Stromal cell of bone marrow (primary cell): Measurements from ENCODE around the gene TMEM92.

Source experiments
- DNase-seq: peaks from one replicate; pipeline ENCODE4 v3.0.0-alpha.2; 2012; ENCODE audit warnings: low read depth

Gene TMEM92

GRCh38 chr17:50274142-50274896 is at the start of gene TMEM92:
Gene TMEM92, plus strand, starts transcription at chr17:50274466. Its CDS starts 36 bp downstream, at chr17:50274502.
- no peak for DNase-seq

DNA sequence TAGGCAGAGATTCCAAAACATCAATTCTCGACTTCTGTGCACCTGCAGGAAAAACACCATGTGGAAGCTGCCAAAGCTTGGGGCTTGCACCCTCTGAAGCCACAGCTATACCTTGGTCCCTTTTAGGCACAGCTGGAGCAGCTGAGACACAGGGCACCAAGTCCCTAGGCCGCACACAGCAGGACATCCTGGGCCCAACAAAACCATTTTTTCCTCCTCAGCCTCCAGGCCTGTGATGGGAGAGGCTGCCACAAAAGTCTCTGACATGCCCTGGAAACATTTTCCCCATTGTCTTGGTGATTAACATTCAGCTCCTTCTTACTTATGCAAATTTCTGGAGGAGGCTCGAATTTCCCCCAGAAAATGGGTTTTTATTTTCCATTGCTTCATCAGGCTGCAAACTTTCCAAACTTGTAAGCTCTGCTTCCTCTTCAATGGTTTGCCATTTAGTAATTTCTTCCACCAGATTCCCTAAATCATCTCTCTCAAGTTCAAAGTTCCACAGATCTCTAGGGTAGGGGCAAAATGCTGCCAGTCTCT is 48.5 kb upstream of the TMEM92 start:
- no peak for DNase-seq

- DNase-seq: no peak
Measured at GRCh38 chr17:50234581-50234980, 39.7 kb upstream of the TMEM92 start.

GRCh38 chr17:50237901-50238300 is 36.4 kb upstream of the TMEM92 start:
- DNase-seq: no peak

DNA sequence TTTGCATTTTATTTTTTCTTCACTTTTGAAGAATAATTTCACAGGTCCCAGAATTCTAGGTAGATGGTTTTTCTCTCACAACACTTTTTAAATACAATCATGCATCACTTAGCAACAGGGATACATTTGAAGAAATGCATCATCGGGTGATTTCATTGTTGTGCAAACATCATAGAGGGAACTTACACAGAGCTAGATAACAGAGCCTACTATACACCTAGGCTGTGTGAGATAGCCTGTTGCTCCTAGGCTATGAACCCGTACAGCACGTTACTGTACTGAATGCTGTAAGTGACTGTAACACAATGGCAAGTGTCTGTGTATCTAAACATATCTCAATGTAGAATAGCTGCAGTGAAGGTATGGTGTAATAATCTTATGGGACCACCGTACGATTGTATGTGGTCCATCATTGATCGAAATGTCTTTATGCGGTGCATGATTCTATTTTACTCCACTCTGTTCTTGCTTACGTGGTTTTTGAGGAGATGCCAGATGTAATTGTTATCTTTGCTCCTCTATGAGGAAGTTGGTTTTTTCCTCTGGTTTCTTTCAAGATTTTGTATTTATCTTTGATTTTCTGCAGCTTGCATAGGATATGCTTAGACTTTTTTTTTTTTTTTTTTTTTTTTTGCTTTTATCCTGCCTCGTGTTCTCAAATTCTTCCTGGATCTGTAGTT is 35.5 kb upstream of the TMEM92 start:
- no peak for DNase-seq

GRCh38 chr17:50239937-50240336 is 34.3 kb upstream of the TMEM92 start:
- DNase-seq: no peak

DNA sequence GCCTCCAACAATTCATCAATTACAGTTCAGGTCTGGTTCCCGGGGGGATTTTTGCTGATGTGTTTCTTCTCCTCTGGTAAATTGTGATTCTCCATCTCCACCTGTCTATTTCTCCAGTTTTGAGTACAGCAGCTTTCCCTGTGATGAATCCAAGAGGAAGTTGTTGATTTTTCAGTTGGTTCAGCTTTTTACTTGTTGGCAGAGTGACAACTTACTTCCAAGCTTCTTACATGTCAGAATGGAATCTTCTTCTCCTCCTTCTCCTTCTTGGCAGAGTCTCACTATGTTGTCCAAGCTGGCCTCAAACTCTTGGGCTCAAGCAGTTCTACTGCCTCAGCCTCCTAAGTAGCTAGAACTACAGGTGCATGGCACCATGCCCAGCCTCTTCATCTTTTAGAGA is 33.4 kb upstream of the TMEM92 start:
- DNase-seq: no peak

DNA sequence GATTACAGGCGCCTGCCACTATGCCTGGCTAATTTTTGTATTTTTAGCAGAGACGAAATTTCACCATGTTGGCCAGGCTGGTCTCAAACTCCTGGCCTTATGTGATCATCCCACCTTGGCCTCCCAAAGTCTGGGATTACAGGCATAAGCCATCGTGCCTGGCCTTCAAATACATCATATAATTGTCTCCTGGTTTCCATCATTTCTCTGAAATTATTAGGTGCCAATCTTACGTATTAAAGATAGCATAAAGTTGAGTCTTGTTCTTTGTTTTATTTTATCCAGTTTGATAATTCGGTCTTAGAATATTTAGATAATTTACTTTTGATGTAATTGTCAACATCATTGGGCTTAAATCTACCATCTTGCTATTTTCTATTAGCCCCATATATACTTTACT is 32.8 kb upstream of the TMEM92 start:
- DNase-seq: no peak

- DNase-seq: no peak
Measured at GRCh38 chr17:50244771-50245170, 29.5 kb upstream of the TMEM92 start.

GRCh38 chr17:50248255-50248654 is 26.0 kb upstream of the TMEM92 start:
- DNase-seq: no peak

- DNase-seq: no peak
Measured at GRCh38 chr17:50252781-50253180, 21.5 kb upstream of the TMEM92 start.

DNA sequence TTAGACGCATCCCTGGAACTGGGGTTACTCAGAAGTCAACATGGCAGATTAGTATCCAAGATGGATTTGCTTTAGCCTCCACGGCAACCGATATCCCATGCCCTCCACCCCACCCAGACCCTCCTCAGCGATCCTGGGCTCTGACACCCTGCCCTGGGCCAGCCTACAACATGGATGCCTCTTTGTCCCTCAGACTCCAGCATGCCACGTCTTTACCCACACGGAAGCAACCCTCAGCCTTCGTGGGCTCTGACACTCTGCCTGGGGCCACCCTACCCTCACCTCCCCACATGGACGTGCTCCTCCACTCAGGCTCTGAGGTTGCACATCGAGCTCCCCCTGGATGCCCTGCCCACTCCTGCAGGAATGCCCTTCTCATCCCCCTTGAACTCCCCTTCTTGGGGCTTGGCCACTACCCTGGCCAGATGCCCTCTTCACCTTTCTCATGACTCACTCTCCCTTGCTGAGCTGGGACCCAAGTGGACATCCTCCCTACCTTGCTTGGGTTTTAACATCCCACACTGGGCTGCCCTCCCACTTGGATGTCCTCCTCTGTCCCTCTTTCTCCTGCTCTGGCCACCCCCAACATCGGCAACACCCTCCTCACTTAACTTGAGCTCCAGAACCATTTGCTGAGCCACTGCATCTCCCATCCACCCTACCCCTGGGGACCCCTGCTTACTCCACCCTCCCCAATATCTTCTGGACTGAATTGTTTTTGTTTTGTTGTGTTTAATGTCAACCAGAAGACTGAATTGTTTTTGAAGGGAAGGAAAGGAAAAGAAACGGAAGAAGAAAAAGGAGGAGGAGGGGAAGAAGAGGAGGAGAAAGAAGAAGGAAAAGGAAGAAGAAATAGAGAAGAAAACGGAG is 18.3 kb upstream of the TMEM92 start:
- no peak for DNase-seq

DNA sequence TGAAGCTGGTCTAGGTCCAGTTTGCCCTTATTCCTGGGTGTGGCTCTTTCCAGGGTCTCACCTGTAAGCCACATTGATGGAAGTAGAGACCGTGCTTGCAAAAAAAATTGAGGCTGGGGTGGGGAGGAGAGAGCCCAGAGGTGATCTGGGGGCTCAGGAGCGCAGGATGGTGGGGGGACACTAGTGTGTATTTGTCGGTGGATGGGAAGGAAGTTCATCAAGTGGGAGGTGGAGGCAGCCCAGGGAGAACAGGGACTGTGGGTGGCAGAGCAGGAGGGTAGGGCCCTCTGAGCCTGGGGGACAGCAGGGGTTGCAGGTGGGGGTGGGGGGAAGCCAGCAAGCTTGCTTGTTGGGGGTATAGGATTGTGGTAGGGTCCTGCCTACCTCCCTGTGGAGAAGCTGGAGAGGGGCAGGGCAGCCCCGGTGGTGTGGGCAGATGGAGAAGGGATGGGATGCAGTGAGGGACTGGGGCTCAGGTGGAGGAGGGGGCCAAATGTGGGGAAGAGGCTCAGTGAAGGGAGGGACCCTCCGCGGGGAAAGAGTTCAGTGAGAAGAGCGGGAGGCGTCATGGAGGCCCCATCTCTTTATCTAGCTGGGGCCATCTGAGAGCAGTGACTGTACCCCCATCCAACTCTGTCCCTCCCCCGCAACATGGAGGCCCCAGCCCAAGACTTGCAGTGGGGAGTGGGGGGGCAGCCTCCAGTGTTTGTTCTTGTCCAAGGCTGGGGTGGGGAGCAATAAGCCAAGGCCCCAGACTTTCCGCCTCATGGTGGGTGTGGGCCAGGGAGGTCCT is 17.2 kb upstream of the TMEM92 start:
- DNase-seq: no peak

- no peak for DNase-seq
Measured at GRCh38 chr17:50257676-50258224, 16.5 kb upstream of the TMEM92 start.

DNA sequence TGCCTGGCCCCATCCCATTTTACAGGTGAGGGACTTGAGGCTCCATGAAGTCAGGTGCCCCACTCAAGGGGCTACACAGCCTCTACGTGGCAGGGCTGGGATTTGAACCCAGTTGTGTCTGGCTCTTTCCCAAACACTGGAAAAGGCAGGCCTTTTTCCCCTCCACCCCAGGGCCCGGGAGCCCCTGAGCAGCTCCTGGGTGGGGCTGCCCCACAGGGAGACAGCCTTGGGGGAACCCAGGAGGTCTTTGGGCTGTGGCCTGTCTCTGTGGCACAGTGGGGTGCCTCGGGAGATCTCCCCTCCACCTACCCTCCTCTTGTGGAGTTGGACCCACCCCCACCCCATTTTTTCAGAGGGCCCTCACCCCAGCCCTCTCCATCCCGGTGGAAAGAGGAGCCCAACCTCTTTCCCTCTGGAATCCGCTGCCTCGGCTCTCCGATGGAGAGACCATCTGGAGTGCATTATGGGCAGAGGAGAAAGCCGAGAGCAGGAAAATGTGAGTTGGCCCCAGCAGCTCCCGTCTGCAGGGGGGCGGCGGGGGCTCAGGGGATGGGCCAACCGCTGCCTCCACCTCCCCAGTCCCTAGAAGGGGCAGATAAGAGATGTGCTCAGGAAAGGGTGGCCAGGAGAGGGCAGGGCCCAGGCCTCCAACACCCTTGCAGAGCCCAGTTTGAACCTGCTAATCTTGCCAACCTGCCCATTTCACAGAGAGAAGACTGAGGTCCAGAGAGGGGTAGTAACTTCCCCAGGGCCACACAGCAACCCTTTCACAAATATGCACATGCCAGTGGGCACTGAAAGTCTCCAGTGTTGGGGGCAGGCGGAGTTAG is 15.4 kb upstream of the TMEM92 start:
- peak; percentile 65 for DNase-seq

GRCh38 chr17:50259477-50260324 is 14.6 kb upstream of the TMEM92 start:
- no peak for DNase-seq

DNA sequence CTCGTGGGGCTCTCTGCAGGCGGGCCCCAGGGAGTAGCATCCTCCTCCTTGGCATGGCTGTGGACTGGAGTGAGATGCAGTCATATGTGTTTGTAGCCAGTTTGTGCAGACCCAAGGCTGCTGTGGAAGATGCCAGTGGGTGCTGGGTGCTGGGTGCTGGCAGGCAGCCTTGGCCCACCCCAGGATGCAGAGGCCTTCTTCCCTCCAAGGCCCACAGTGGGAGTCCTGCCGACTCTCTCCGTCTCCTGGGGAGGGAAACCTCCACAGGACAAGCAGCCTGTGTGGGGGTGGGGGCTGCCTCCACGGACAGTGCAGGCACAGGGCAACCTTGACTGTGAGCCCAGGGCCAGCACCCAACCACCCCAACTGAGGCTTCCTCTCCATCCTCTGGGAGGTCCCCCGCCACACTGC is 13.8 kb upstream of the TMEM92 start:
- DNase-seq: no peak

DNA sequence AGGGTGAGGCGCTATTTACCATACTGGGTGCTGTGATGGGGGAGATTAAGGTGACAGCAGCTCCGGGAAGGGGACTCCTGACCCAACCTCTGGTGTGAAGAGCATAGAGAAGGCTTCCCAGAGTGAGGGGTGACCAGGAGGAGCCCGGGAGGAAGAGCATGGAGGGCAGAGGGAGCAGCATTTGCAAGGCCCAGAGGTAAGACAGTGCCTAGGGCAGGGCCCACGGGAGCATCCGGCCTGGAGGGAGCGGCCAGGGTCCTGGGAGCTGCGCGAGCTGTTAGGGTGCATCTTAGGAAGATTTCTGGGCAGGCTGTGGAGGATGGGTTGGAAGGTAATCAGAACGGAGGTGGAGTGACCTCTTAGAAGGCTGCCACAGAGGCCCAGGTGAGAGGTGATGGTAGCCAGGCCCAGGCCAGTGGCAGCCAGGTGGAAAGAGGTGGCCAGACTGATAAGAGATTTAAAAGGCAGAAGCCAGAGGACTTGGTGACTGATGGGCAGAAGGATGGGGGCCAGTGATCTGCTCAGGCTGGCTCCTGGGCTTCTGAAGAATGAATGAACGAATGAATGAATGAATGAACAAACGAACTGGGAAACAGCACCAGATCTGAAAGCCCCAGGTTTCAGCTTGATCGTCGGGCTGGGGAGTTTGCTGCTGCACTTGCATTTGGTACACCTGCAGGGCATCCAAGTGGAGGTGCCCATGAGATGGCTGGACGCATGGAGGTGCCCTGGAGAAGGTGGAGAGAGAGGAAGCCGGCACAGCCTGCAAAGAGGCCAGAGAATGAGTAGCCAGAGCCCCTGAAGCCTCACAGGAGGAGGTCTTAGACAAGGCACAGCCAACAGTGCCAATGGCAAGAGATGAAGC is 13.0 kb upstream of the TMEM92 start:
- DNase-seq: no peak
